GM18505 (cell line): ENCODE measurements around the gene GPR18.

ENCODE experiments used
- ATAC-seq: cut with Tn5 transposase; IDR thresholded peaks from one replicate; pipeline ENCODE4 v1.9.1; 2021; ENCODE audit not compliant: unreplicated experiment
- POLR2A ChIP-seq: IDR thresholded peaks from 4 replicates; pipeline ENCODE4 v1.6.1; 2011; ENCODE audit warnings: borderline replicate concordance; ENCODE audit not compliant: insufficient read depth, insufficient read length; ENCODE audit errors: extremely low read depth

GPR18 gene

DNA sequence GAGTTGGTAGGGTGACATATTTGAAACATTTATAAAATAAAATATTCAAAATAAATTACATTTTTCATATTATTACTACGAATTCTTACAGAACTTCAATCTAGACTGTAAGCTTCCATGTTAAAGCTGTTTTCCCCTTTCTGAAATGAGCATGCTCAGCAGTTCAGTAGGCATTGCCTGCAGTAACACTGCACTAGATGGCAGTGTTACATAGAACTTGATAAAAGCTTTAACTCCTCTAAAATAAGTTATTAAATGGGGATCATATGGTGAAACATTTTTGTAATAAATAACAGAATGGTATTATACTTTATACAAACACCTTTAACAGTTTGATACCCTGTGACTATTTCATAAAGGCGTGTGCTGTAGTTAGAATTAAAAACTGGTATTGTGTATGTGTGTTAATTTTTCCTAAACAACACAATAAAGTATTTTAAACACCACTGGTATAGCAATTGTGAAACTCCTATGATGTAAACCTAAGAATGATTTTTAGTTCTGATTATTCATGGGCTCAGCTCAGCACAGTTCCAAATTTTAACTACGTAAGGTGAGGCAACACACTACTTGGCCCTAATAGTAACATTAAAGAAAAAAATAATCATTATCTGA lies 11.6 kb upstream of the GPR18 start:
- ATAC-seq, result peak; percentile 61
- no peak for TF ChIP-seq POLR2A

DNA sequence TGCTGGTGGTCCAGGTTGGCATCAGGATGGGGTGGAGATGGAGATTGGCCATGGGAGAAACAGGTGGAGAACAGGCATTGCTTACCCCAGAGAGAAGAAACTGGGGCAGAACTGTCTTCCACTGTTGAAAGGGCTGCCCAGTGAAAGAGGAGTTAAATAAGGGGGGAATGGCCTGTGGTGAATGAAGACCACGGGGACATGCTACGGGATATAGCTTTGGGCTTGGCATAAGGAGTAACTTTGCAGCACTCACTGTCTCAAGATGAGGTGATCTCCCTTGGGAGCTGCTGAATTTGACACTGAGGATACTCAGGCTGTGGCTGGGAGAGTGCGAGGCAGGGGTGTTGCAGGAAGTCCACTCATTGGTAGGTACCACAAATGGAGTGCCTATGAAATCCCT lies 10.6 kb upstream of the GPR18 start:
- ATAC-seq, result no peak

DNA sequence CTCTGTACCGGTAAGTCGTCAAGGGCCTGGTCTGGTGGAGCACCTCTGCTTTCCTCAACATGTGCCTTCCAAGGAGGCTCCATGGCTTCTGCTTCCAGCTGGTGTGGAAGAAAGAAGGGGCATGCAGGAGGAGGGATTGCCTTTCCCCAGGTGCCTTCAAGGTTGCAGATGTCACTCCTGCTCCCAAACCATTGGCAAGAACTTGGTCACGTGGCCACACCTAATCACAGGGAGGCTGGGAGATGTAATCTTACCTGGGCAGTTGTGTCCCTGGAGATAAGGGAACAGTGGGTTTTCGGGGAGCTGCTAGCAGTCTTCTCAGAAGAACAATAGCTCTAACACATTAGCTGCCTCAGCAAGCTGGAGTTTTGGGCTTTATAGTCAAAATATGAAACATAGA lies 9.7 kb upstream of the GPR18 start:
- ATAC-seq, result no peak
- no peak for TF ChIP-seq POLR2A

More for the DNA sequence above, 10.6 kb upstream of the GPR18 start:
- no peak for TF ChIP-seq POLR2A

DNA sequence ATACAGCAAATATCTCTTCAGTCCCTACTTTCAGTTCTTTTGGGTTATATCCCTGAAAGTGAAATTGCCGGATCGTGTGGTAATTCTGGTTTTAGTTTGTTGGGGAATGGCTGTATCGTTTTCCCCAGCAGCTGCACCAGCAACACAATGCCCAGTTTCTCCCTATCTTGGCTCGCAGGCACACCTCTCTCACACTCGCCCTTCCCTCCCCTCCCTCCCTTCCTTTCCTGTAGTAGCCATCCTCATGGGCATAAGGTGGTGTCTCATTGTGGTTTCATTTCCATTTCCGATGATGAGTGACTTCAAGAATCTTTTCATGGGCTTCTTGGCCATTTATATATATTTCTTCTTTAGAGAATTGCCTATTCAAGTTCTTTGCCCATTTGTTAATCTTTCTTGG lies 8.6 kb upstream of the GPR18 start:
- ATAC-seq, result no peak
- no peak for TF ChIP-seq POLR2A

DNA sequence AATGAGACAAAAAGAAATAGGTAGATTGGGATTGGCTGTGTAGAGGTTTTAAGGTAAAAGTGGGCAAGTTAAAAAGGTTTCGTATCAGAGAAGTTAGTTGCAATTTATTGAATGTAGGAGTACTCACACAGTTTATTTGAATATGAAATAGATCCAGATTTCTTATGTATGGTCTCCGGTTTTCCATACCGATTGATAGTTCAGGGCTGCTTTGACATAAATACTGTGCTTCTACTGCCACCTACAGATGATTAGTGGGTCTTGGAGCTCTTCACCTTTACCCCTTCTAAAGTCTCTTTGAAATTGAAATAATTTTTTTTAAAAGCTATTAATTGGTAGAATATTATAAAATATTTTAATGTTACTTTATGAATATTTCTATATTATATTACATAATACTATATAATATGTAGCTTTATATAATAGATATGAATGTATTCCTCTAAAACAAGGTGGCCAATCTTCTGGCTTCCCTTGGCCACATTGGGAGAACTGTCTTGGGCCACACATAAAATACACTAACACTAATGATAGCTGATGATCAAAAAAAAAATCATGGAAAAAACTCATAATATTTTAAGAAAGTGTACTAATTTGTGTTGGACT lies 7.7 kb upstream of the GPR18 start:
- TF ChIP-seq POLR2A, result no peak
- ATAC-seq, result no peak

DNA sequence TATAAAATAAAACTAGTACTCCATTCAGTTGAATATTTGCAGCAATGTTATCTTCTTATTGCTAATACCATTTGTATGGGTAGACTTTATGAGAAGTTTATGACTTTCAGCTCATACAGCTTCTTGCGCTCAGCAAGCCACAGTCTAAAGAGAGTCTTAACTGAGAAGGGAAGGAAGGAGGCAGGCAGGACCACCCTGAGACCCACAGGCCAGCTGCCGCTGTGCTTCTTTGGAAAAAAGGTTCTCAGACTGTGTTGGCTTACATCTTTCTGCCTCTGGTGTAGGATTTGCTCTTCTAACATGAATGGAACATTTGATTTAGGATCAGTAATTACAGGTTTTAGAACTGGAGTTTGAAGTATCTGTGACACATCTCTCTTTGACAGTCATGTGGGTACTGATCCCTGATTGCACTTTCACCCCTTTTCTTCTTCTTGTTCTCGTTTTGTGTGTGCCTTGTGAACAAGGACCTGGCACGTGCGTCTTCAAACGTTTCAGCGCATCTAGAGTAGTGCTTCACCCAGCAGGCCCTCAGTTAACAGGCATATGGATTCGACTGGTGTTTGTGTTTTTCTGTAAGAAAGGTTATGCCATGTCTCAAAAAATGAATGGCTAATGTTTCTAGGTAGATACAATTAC lies 7.1 kb upstream of the GPR18 start:
- TF ChIP-seq POLR2A, result no peak
- no peak for ATAC-seq

DNA sequence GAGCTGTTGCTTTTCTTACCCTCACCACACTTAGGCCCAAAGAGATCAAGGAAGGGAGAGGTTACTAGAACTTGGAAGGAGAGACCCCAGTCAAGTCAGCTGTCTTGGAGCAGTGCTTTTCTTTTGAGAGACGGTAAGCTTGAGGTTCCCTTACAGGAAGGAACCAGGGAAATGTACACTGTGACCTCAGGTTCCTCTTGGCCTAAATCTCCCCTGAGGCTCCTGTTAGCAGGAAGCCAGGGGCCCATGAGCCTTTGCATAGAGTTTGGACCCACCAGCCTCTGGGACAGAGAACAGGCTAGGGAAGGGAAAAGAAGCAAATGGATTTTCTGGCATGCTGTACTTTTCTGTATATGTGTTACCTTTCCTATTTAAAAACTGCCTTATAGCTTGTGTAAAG lies 5.9 kb upstream of the GPR18 start:
- no peak for ATAC-seq
- no peak for TF ChIP-seq POLR2A

DNA sequence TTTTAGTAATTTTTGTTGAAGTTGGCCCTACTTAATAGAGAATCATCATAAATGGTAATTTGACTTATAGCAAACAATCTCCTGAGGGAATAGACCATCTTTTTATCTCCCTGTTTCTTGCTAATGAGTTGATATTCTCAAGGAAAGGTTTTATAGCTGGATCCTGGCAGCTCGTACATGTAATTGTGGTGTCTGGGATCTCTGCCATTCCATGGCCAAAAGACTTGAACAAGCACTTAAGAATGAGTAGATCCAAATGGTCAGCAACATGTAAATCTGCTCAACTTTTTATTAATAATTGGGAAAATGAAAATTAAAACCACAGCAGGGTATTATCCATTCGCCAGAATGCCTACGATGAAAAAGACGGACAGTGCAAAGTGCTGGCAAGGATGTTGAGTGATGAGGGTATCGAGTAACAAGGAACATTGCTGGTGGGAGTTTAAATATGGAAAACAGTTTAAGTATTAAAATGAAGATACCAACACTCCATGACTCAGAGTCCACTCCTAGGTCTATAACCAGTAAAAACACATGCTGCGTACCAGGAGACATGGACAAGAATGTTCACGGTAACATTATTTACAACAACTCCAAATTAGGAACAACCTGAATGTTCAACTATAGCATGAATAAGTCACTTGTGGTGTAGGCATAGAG lies 5.1 kb upstream of the GPR18 start:
- no peak for TF ChIP-seq POLR2A
- ATAC-seq, result no peak

DNA sequence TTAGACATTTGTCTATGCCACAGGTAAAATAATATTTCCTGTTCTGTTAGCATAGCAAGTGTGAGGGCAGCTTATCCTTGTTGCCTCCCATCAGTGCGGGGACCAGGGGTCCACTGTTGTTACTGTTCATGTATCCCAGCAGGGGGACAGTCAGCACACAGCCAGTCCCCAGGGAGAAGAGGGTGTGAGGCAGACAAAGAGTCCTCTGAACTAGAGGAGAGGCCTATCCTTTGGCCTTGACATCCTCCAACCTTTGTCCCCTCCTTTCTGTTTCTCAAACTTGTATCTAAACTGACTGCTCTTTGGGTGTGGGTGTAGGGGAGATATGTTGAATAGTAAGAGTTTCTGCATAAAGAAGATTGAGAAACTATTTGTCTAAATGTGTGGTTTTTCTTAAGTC lies 2.9 kb upstream of the GPR18 start:
- no peak for ATAC-seq

DNA sequence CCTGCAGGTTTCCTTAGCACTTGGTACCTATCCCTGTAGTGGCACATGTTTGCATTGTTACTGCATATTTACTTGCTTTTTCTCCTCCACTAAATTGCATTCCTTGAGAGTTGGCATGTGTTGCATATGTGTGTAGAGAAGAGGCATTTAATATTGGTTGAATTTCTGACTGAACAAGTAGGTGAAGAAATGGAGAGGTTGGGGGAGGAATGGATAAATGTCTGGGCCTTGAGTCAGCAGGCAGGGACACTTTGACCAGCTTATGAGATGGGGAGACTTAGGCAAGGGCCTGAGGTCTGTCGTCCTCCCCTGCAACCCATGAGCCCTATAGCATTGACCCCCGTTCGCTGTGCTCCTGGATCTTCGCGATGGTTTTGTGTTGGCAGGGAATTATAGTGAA lies 2.0 kb upstream of the GPR18 start:
- TF ChIP-seq POLR2A, result no peak
- ATAC-seq, result no peak

More for the DNA sequence above, 2.9 kb upstream of the GPR18 start:
- no peak for TF ChIP-seq POLR2A

DNA sequence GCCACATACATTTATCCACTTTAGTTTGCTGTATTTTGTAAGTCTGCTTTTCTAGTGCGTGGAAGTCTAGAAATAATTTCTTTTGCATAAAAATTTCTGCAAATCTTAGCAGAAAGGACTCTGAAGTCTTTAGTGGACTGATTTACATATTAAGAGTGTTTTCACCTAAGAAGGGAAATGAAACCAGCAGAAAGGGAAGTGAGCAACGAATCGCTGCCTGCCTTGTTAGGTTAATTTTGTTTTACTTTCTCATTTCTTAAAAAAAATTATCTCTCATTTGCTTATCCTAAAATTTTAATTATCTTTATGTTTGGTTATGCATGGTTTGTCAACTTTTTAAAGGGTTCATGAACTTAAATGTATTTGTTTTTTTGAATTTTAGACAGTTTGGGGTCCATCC lies 767 bp upstream of the GPR18 start:
- TF ChIP-seq POLR2A, result no peak
- peak; percentile 53 for ATAC-seq

DNA sequence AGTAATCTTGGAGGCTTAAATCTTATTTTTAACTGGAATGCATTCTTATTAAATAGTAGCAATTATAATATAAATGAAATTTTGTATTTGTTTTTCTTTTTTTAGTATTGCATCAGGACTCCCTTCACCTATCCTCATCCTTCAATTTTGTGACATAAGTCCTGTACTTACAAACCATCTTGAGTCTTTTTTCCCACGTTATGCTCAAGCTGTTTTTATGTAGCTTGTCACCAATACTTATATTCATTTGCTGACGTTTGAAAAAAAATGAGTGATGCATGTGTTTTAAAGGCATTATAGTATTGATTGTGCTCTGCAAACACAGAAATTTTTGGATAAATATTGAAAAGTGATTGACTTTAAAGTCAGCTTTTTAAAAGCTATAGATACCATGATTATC lies 888 bp downstream of the GPR18 start:
- ATAC-seq, result no peak
- no peak for TF ChIP-seq POLR2A

DNA sequence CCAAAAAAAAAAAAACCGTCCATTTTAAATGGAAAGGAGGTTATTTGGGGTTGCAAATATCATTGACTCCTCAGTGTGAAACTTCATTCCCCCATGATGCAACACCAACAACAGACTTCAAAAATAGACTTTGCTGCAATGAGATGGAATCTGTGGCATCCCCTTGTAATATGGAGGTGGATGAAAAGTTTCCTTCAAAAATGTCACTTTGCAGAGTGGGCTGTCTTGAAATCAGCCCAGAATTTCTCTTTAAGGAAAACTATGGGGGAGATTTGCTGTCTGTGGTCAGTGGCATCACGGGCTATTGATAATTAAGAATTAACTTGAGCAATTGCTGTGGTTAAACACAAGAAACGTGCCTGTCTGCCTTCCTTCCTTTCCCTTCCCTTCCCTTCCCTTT lies 1.5 kb downstream of the GPR18 start:
- TF ChIP-seq POLR2A, result no peak
- no peak for ATAC-seq

DNA sequence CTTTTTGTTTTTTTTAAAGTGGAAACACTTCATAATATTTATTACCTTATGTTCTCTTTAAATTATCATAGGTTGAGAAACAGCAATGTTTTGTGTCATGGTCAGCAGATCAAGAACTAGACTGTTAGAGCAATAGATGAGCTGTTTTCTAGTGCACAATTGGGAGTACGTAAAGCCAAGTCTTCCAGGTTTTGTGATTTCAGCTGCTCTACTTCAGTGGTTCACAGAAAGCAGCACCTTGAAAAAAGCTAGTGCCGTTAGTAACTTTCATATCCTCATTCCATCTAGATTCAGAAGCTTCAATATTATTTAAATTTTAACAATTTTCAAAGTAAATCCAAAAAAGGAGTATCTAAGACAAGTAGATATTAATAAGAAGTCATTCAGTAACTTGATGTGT lies 1.9 kb downstream of the GPR18 start:
- no peak for TF ChIP-seq POLR2A
- no peak for ATAC-seq

DNA sequence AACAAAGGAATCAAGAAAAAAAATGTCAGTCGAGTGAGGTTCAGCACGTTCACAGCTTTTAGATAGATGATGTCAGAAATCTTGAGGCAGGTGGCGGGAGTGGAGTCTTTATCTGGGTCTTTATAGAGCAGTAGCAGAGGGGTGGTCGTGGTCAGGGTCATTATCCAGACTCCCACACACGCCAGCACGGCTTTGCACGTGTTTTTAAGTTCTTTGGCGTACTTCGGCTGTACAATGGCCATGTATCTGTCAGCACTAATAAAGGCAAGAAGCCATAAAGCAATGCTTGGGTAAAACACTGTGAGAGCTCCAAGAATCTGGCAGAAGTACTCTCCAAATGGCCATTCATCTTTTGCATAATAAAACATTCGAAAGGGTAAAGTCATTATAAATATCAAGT lies 2.9 kb downstream of the GPR18 start:
- ATAC-seq, result no peak
- TF ChIP-seq POLR2A, result no peak

DNA sequence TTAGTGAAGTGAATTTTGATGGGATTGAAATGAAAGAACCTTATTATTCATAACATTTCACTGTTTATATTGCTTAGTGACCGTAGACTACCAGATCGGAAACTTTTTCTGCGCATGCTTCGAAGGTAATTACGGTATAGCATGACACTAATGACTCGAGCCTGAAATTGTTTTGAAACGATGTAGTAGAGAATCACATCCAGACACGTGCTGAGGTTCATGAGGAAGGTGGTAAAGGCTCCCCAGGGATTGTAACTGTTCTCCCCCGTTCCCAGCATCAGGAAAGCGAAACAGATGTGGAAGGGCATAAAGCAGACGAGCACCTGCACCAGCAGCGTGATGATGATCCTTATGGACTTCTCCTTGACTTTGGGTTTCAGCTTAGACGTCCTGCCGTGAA lies 3.3 kb downstream of the GPR18 start:
- TF ChIP-seq POLR2A, result no peak
- no peak for ATAC-seq
